COR-L47 (cell line): ENCODE results near the gene ANK2.
"Not testable (repeated sequence)": the region's sequence is repeated elsewhere in the genome, so short reads cannot be mapped to it uniquely, and the experiment has no call there.

Experiments
- DNase-seq: peaks from one replicate; lab custom pipeline; 2025; lab: John Stamatoyannopoulos, UW

Gene ANK2

DNA sequence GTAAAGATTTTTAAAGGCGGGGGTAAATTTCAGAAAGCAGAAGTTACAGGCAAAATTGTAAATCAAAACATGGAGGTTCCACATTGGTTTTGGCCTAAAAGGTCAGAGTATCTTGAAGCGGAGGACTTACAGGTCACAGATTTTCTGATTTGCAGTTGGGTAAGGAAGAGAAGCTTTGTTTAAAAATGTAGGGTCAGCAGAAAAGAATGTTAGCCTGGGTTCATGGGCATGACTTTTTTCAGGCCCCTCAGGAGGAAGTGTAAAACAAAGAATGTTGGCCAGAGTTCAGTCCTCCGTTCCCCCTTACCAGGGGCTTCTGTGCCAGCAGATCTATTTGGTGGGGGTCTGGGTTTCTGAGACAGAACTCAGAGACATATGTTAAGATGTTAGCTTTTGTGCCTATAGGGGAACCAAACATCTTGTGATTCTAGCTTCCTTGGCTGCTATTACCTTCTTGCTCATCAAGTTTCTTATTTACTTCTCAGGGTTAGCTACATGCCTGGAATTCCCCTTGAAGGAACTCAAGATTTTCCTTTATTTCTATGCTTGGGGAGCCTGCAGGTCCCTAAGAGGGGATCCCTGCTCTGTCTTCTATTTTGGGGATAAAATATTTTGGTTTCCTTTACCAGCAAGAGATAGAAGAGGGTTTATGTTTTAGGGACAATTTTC lies 160.3 kb downstream of the ANK2 start:
- DNase-seq, result no peak

- DNase-seq, result no peak
Measured at GRCh38 chr4:113212613-113213012, 163.2 kb downstream of the ANK2 start.

GRCh38 chr4:113221990-113222389 lies 172.5 kb downstream of the ANK2 start:
- DNase-seq, result no peak

GRCh38 chr4:113222471-113222870 lies 173.0 kb downstream of the ANK2 start:
- DNase-seq, result no peak

DNA sequence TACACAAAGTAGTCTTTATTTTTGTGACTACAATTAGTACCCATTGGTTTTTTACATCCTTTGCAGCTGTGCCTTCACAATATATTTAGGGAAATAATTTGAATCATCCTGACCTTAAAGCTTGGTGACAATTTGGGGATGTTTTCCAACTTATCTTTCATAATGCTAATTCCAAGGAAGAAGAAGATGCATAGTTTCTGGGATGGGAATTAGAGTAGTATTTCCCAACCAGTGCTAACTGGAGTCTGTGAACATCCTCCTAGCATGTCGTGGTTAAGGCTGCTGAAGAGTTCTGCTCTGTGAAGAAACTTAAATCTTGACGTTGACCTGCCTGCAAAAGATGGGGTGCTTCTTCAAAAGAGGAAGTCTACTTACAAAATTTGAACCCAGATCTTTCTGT lies 173.5 kb downstream of the ANK2 start:
- DNase-seq, result no peak

GRCh38 chr4:113232194-113232593 lies 182.7 kb downstream of the ANK2 start:
- DNase-seq, result no peak

- DNase-seq, result no peak
Measured at GRCh38 chr4:113236916-113237315, 187.5 kb downstream of the ANK2 start.

DNA sequence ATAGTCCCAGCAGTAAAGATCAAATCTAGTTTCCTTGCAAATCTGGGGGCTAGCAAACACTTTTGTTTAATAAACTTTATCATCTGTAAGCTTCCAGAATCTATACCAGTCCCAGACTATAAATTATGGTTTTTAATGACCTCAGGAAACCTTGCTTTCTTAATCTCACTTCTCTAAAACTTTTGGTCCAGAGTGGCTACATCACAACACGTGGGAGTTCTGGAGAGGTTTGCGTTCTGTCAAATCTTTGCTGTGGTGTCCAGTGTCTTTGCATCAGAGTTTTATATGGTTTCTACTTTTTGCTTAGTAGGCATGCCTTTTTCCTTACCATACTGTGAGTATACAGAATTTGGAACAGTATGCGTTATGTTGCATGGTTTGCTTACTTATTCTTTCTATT lies 193.9 kb downstream of the ANK2 start:
- DNase-seq, result no peak

DNA sequence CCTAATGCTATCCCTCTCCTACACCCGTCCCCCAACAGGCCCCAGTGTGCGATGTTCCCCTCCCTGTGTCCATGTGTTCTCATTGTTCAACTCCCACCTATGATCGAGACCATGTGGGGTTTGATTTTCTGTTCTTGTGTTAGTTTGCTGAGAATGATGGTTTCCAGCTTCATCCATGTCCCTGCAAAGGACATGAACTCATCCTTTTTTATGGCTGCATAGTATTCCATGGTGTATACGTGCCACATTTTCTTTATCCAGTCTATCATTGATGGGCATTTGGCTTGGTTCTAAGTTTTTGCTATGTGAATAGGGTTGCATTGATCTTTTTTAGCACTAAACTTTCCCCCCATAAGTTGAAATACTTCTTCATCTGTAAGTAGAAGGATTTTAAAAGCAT lies 195.3 kb downstream of the ANK2 start:
- not testable (repeated sequence) for DNase-seq

- no peak for DNase-seq
Measured at GRCh38 chr4:113248320-113248719, 198.9 kb downstream of the ANK2 start.

GRCh38 chr4:113255628-113256027 lies 206.2 kb downstream of the ANK2 start:
- DNase-seq, result no peak

DNA sequence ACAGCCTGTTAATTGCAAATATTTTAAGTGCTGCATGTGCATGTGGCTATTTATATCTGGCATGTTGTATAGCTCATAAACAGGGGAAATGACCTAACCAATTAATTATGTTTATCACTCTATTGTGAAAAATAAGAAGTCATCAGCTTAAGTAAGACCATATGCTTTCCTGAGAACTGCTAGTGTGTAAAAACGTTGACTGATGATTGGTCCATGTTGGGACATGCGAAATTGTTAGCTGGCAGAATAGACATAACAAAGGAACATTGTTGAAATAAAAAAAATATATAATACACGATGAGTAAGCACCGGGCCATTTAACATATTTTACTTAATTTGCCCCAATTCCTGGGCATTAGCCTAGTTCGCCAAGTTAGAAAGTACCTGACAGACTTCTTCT lies 207.5 kb downstream of the ANK2 start:
- no peak for DNase-seq

- DNase-seq, result no peak
Measured at GRCh38 chr4:113260688-113261087, 211.2 kb downstream of the ANK2 start.

- DNase-seq, result no peak
Measured at GRCh38 chr4:113263274-113263673, 213.8 kb downstream of the ANK2 start.

DNA sequence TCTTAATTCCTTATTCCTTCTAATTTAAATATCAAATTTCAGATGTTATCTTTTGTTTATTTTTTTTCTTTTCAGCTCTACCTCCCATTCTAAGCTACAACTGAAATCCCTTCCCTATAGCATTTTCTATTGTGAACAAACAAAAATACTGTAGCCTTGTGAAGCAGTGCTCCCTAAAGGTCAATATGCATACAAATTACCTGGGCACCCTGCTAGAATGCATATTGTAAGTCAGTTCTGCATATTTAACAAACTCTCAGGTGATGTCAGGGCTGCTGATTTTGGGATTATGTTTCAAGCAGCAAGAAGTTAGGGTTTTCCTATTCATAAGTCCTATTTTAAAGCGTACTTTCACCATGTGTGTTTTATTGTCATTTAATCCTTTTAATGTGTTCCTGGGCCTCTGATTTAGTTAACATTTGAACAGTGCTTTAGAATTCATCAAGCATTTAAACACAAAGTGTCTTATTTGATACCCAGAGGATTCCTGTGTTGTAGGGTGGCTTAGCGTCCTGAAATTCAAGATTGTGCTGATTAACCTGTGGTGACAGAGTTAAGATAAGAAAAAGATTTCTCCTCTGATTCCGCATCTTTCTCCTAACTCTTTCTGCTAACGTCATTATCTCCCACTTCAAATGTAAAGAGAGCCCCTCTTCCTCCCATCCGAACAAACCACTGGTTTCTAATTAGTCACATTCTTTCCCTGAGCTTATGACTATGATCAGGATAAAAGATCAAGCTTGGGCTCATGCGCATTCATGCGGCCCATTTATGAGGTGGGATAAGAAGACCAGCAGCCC lies 221.3 kb downstream of the ANK2 start:
- DNase-seq, result no peak

DNA sequence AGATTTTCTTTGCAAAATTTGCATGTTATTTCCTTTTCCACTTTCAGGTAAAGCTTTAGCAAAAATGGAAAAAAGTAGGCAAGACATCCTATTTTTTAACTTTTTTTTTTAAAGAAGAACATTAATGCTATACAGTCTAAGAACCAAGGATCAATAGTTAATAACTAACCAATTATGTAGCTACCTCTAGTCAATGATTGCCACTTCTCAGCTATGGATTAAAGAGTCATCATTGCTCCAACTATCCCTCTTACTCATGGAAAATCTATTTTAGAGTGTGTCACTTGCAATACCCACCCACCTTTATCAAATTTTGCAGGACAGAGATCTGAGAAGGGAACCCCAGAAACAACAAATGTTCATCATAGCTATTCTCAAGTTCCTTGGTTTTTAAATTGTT lies 223.1 kb downstream of the ANK2 start:
- no peak for DNase-seq

DNA sequence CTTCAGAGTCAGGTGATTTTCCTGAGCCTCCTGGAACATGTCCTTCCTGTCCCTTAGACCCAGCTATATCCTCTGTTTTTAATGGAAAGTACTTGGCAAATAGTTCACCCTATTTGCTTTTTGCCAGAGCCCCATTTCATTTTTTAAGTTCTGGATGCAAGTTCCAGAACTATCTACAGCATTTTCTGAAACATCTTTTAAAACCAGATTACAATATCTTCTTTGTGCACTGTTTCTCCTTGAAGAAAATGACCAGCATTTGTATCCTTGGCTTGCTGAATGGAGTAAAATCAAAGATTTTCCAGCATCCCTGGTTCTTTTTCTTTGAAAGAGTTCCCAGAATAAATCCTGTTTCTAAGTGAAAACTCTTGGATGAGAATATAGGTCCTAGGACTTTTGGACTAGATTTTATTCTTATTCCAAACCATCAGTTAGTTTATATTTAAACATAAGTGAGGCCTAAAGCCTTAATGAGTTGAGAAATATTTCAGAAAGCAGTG lies 224.3 kb downstream of the ANK2 start:
- DNase-seq, result no peak

GRCh38 chr4:113276464-113277170 lies 227.2 kb downstream of the ANK2 start:
- no peak for DNase-seq

DNA sequence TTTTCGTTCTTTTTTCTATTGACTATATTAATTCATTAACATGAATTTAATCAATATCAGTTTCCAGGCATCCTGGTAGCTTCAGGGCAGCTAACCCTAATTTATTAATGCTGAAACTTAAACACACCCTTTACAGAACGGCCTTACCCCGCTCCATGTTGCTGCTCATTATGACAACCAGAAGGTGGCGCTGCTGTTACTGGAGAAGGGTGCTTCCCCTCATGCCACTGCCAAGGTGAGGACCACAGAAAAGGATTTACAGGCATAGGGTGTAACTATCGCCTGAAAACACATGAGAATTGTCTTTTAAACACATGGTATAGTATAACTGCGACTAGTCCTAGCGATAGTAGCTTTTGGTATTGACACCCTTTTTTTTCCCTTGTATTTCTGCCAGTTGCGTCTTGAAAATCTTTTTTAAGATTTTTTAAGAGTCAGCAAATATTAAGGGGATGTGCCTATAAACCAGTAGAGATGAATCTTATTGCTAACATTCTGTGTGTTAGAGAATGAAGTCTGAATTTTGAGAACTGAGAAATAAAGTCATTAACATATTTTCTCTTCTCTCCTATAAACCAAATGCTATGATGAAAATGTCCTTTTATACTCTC lies 229.0 kb downstream of the ANK2 start:
- DNase-seq, result peak; percentile 38

GRCh38 chr4:113285501-113285900 lies 236.0 kb downstream of the ANK2 start:
- DNase-seq, result no peak

- no peak for DNase-seq
Measured at GRCh38 chr4:113288257-113288656, 238.8 kb downstream of the ANK2 start.

DNA sequence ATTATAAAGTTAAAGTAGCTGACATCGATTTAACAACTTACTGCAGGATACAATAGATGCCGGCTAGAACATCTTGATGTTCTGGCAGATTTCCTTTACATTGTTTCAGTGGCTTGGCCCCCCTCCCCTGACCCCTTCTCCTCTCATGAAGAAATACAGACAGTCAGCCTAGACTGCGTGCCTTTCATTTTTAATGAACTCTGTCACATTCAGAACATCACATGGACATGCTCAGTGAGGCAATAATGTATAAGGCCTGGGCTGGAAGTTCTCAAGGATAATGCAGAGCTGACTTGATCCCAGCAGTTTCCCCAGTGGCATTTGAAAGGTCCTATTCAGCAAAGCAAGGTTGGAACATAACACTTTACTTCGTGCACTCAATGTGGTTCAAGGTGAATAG lies 239.2 kb downstream of the ANK2 start:
- DNase-seq, result no peak
